IPS DF 4.7 (cell line): ENCODE measurements around the gene CLMP.

Experiments used
- DNase-seq: peaks from one replicate; pipeline ENCODE4 v3.0.0-alpha.2; 2013; ENCODE audit warnings: low spot score; ENCODE audit errors: extremely low read depth

Gene CLMP

GRCh38 chr11:123195188-123196059, at the start of gene CLMP:
CLMP (minus strand) TSS chr11:123195248; CDS start chr11:123194940, 308 bp downstream.
- DNase-seq, result no peak

GRCh38 chr11:123241874-123242543, 47.0 kb upstream of the CLMP start:
- DNase-seq, result no peak

- no peak for DNase-seq
These were observed 46.2 kb upstream of the CLMP start for GRCh38 chr11:123241294-123241693.

- no peak for DNase-seq
These were observed 44.4 kb upstream of the CLMP start for GRCh38 chr11:123239191-123240150.

- no peak for DNase-seq
These were observed 43.2 kb upstream of the CLMP start for GRCh38 chr11:123238297-123238696.

GRCh38 chr11:123236879-123237278, 41.8 kb upstream of the CLMP start:
- no peak for DNase-seq

- no peak for DNase-seq
These were observed 40.7 kb upstream of the CLMP start for GRCh38 chr11:123235656-123236261.

GRCh38 chr11:123235117-123235655, 40.1 kb upstream of the CLMP start:
- DNase-seq, result no peak

GRCh38 chr11:123233975-123234334, 38.9 kb upstream of the CLMP start:
- no peak for DNase-seq

GRCh38 chr11:123233280-123233974, 38.4 kb upstream of the CLMP start:
- DNase-seq, result no peak

- DNase-seq, result no peak
These were observed 36.7 kb upstream of the CLMP start for GRCh38 chr11:123231777-123232176.

- DNase-seq, result no peak
These were observed 36.2 kb upstream of the CLMP start for GRCh38 chr11:123231256-123231655.

- DNase-seq, result no peak
These were observed 35.3 kb upstream of the CLMP start for GRCh38 chr11:123230346-123230745.

- no peak for DNase-seq
These were observed 33.6 kb upstream of the CLMP start for GRCh38 chr11:123228496-123229163.

- DNase-seq, result no peak
These were observed 32.9 kb upstream of the CLMP start for GRCh38 chr11:123227763-123228495.

GRCh38 chr11:123221584-123221983, 26.5 kb upstream of the CLMP start:
- no peak for DNase-seq

- DNase-seq, result no peak
These were observed 26.1 kb upstream of the CLMP start for GRCh38 chr11:123221096-123221561.

- DNase-seq, result no peak
These were observed 24.1 kb upstream of the CLMP start for GRCh38 chr11:123219066-123219690.
